Mucosa of stomach (tissue), 1 donor: ENCODE results near the gene RNF7.
"Not testable (repeated sequence)": the region's sequence is repeated elsewhere in the genome, so short reads cannot be mapped to it uniquely, and the experiment has no call there.

ENCODE experiments used
- H3K27me3 ChIP-seq: one replicate; pipeline ENCODE4 v1.7.0; 2013; ENCODE audit warnings: mild to moderate bottlenecking, low read length; ENCODE audit not compliant: control insufficient read depth, insufficient read depth
- H3K36me3 ChIP-seq: one replicate; pipeline ENCODE4 v1.7.0; 2013; ENCODE audit warnings: low read length; ENCODE audit not compliant: control insufficient read depth, insufficient read depth
- H3K4me1 ChIP-seq: one replicate; pipeline ENCODE4 v1.7.0; 2013; ENCODE audit warnings: mild to moderate bottlenecking, low read length; ENCODE audit not compliant: control insufficient read depth, insufficient read depth
- H3K4me3 ChIP-seq: one replicate; pipeline ENCODE4 v1.7.0; 2013; ENCODE audit warnings: low read length
- H3K9ac ChIP-seq: one replicate; pipeline ENCODE4 v1.7.0; 2013; ENCODE audit warnings: mild to moderate bottlenecking, low read length, moderate library complexity
- H3K9me3 ChIP-seq: one replicate; pipeline ENCODE4 v1.7.0; 2013; ENCODE audit warnings: mild to moderate bottlenecking, low read length, moderate library complexity; ENCODE audit not compliant: control insufficient read depth
- donor health status: Pancreatic carcinoma.

RNF7 gene

DNA sequence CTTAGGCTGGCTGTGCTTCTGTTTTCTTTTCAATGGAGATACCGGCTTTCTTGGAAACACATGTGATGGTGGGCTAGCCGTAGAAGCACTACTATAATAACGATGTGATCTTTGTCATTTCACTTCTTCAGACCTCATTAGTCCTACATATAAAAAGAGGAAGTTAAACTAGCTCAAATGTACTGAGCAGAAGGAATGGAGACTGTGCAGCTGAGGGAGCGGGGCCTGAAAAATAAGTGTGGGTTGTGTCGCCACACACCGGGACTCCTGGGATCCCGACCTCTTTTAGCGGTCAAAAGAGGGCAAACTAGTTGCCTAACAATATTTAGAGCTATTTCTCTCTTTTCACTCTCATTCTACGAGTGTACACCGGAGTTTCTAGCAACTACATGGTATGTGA, 1.0 kb upstream of the RNF7 start:
- Histone ChIP-seq H3K4me1 (peaks cover 3% of the 10 kb centered on the region), H3K9me3 (no peaks in the 10 kb centered on the region), H3K9ac (no peak overlapping the region), H3K4me3 (no peak overlapping the region), H3K36me3 (no peaks in the 10 kb centered on the region), H3K27me3 (no peaks in the 10 kb centered on the region)

DNA sequence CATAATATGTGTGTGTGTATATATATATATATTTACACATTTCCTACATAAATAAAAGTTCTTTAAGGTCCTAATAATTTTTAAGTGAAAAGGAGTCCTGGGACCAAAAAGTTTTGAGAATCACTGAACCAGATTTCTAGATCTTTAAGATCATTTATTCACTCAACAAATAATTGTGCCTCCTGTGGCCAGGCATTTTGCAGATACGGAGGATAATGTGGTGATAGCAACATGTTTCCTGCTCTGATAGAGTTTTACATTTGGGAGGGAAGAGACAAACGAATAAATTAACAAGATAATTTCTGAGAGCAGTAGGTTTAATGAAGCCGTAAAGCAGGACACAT, 448 bp upstream of the RNF7 start:
- Histone ChIP-seq H3K27me3 (no peaks in the 10 kb centered on the region), H3K9me3 (no peaks in the 10 kb centered on the region), H3K36me3 (no peaks in the 10 kb centered on the region), H3K4me3 (no peak overlapping the region), H3K9ac (peak overlapping the region; percentile 60), H3K4me1 (peaks cover 3% of the 10 kb centered on the region)

DNA sequence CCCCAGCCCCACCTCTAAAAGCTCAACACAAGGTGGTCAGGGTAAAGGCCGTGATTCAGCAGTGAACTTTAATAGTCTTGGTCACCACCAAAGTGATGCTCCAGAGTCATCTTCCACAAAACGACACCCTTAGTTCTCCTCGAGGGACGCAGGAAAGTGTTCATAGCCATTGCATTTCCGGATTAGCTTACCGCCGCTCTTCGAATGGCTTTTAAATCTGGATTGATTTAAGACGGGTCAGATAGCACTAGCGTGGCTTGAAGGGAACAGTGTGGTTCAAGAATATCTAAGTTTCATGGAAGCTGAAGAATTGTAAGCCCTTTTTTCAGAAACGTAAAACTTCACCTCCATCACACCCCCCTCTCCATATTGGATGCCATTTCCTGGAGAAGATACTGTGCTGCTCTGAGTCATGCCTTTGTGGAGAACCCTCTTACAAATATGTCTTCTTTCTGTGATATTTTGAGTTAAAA, 829 bp downstream of the RNF7 start:
- peaks cover 3% of the 10 kb centered on the region for H3K4me1 ChIP-seq
- no peaks in the 10 kb centered on the region for H3K9me3 ChIP-seq
- H3K4me3 ChIP-seq, result peak overlapping the region; percentile 99
- peak overlapping the region; percentile 99 for H3K9ac ChIP-seq
- H3K36me3 ChIP-seq, result no peaks in the 10 kb centered on the region
- no peaks in the 10 kb centered on the region for H3K27me3 ChIP-seq

DNA sequence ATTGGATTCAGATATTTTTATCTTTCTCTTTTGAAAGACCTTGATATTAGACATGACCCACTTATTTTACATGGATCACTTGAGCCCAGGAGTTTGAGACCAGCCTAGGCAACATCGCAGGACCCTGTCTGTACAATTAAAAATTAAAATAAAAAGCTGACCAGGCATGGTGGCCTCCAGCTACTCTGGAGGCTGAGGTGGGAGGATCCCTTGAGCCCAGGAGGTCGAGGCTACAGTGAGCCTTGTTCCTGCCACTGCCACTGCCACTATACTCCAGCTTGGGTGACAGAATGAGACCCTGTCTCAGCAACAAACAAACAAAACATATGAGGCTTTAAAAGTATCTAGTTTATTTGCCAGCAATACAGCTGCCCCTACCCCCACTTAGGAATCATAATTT, 1.6 kb downstream of the RNF7 start:
- no peak overlapping the region for H3K4me3 ChIP-seq
- H3K4me1 ChIP-seq, result peaks cover 3% of the 10 kb centered on the region
- H3K36me3 ChIP-seq, result no peaks in the 10 kb centered on the region
- H3K27me3 ChIP-seq, result no peaks in the 10 kb centered on the region
- no peaks in the 10 kb centered on the region for H3K9me3 ChIP-seq
- H3K9ac ChIP-seq, result peak overlapping the region; percentile 99

DNA sequence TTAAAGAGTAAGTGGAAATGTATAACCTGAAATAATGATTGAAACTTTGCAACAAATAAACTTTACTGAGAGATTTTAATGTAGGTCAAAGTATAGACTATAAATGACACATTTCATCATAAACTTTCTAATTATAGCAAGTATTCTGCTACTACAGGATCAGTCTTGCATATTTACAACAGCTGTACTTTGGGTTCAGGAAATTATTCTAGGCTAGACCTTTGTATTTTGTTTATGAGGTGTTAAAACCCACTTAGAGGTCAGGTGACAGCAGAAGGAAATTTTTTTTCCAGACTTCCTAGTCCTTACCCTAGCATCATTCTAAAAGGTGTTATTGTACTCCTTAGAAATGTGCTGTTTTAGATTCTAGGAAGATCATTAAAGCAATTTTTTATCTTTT, 2.3 kb downstream of the RNF7 start:
- Histone ChIP-seq H3K9ac (no peak overlapping the region), H3K36me3 (no peaks in the 10 kb centered on the region), H3K4me3 (no peak overlapping the region), H3K27me3 (no peaks in the 10 kb centered on the region), H3K4me1 (peaks cover 3% of the 10 kb centered on the region), H3K9me3 (no peaks in the 10 kb centered on the region)

DNA sequence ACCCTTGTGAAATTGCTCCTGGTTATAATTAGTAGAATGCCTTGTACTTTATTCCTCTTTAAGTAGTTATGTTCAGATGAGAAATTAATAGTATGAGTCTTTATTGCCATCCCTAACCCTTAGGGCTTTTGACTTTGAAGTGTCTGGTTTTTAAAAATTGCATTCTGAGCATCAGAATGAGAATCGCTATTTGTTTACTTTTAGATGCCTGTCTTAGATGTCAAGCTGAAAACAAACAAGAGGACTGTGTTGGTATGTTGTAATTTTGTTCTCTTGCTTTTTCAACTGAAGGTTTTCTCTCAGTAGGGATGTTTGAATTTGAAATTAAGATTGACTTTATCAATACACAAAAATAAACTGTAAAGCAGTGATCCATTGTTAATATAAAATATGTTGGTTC, 5.2 kb downstream of the RNF7 start:
- Histone ChIP-seq H3K9me3 (no peaks in the 10 kb centered on the region), H3K4me1 (peaks cover 3% of the 10 kb centered on the region), H3K9ac (no peak overlapping the region), H3K4me3 (no peak overlapping the region), H3K36me3 (no peaks in the 10 kb centered on the region), H3K27me3 (no peaks in the 10 kb centered on the region)

DNA sequence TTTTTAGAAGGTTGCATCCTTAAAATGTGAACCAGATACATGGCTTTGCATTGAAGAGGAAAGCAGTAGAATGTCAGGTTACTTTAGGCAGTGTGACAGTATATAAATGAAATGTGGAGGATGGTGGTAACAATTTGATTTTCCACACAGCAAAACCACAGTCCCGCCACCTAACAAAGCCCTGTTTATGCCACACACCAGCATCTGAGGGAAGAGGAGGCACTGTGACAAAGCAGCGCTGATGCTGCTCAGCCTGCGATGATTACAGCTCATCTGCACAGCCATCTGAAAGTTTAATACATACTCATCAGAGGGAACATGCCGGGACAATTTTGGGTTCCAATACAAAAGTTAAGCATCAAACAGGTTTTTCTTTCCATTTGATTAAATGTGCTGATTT, 8.9 kb downstream of the RNF7 start:
- Histone ChIP-seq H3K9me3 (no peaks in the 10 kb centered on the region), H3K27me3 (no peaks in the 10 kb centered on the region), H3K4me1 (no peaks in the 10 kb centered on the region), H3K9ac (no peak overlapping the region), H3K36me3 (no peaks in the 10 kb centered on the region), H3K4me3 (no peak overlapping the region)

DNA sequence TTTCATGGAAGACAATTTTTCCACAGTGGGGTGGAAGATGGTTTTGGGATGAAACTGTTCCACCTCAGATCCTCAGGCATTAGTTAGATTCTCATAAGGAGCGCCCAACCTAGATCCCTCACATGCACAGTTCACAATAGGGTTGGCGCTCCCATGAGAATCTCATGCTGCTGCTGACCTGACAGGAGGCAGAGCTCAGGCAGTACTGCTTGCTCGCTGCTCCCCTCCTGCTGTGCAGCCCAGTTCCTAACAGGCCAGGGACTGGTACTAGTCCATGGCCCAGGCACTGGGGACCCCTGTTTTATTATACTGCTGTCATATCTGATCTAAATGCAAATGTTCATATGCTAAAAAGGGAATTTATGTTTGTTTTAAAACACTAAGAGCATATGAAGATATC, 15.3 kb downstream of the RNF7 start:
- H3K27me3 ChIP-seq, result no peaks in the 10 kb centered on the region
- no peaks in the 10 kb centered on the region for H3K36me3 ChIP-seq
- H3K9me3 ChIP-seq, result no peaks in the 10 kb centered on the region
- H3K4me1 ChIP-seq, result no peaks in the 10 kb centered on the region
- no peak overlapping the region for H3K4me3 ChIP-seq
- no peak overlapping the region for H3K9ac ChIP-seq

DNA sequence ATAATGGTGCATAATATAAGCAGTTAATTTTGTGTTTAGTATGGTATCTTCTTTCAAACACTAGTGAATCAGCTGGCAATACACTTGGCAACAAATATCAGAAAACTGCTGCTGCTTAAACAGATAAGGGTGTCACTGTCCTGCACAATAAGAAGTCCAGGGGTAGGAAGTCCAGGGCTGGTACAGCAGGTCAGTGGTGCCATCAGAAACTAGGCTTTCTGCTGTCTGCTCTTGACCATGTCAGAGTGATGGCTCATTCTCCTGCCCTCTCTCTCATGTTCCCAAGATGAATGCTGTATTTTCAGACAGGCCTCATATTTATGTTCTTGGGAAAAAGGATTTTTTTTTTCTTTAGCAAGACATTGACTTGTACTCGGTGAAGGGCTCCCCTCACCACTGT, 15.9 kb downstream of the RNF7 start:
- Histone ChIP-seq H3K4me3 (no peak overlapping the region), H3K4me1 (no peaks in the 10 kb centered on the region), H3K9me3 (no peaks in the 10 kb centered on the region), H3K9ac (no peak overlapping the region), H3K36me3 (no peaks in the 10 kb centered on the region), H3K27me3 (no peaks in the 10 kb centered on the region)

DNA sequence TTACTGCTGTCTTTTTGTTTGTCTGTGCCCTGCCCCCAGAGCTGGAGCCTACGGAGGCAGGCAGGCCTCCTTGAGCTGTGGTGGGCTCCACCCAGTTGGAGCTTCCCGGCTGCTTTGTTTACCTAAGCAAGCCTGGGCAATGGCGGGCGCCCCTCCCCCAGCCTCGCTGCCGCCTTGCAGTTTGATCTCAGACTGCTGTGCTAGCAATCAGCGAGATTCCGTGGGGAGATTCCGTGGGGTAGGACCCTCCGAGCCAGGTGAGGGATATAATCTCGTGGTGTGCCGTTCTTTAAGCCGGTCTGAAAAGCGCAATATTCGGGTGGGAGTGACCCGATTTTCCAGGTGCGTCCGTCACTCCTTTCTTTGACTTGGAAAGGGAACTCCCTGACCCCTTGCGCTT, 24.5 kb downstream of the RNF7 start:
- not testable (repeated sequence) for H3K27me3 ChIP-seq, H3K9ac ChIP-seq, H3K36me3 ChIP-seq, H3K9me3 ChIP-seq, H3K4me1 ChIP-seq, H3K4me3 ChIP-seq

DNA sequence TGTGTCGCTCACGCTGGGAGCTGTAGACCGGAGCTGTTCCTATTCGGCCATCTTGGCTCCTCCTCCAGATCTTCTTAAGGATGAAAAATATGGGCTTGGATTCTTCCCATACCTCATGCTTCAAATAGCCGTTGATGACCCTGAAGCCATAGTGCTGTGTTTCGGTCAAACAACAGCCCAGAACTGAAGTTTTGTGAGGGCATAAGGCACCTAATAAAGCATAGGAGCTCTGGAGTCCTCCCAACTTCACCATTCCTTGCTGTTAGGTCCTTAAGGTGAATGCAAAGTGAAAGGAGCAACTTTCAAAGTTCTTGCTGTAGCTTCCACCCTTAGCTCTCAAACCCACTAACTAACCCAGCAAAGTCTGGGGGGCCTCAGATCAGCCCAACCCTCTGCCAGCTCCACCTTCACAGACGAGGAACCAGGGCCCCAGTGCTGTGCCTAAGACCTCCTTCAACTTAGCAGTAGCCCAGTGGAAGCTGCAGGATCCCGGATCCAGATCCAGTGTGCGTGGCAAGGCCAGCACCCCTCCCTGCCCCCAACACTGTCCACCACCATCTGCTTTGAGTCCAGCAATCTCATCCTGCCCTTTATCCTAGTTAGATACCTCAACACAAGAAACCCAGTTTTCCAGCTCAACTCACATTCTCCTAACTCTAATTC, 25.1 kb downstream of the RNF7 start, which contains the start of gene GRK7:
TSS of gene GRK7 (plus strand) at position 321 of the 663 bp plus-strand sequence. CDS start 14,877 bp downstream, outside the sequence.
- Histone ChIP-seq H3K4me1 (no peaks in the 10 kb centered on the region), H3K9me3 (no peaks in the 10 kb centered on the region), H3K36me3 (no peaks in the 10 kb centered on the region), H3K9ac (no peak within 1 kb of the TSS), H3K27me3 (no peaks in the 10 kb centered on the region), H3K4me3 (no peak within 1 kb of the TSS)

DNA sequence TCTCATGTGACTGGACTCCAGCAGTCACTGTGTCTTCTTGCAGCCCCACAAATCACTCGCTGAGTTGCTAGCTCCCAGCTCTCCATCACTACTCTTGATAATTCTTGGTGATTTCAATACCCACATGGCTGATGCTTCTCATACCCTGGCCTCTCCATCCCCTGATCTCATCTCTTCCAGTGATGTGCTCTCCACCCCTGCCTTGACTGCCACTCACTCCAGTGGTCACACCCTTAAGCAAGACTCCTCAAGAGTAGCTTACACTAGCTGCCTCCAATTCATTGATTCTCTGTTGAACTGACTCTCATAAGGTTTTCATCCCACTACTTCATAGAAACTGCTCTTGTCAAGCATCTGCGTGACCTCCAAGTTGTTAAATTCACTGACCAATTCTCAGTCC, 25.9 kb downstream of the RNF7 start:
- Histone ChIP-seq H3K4me3 (no peak overlapping the region), H3K9me3 (no peaks in the 10 kb centered on the region), H3K36me3 (no peaks in the 10 kb centered on the region), H3K4me1 (no peaks in the 10 kb centered on the region), H3K27me3 (no peaks in the 10 kb centered on the region), H3K9ac (no peak overlapping the region)

DNA sequence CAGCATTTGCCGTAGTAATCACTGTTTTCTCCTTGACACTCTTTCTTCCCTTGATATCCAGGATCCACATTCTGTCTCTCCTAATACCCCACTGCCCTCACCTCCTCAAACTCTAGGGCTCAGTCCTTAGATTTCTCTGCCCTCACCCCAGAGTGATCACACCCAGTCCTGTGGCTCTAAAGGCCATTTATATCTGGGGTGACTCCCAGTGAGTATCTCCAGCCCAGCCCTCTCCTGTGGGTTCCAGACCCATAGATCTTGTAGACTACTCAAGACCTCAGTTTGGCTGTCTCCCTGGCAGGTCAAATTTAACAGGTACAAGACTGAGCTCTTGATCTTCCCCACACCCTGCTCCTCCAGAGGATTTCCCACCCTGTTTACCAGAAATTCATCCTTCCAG, 26.4 kb downstream of the RNF7 start:
- H3K4me3 ChIP-seq, result no peak overlapping the region
- H3K36me3 ChIP-seq, result no peaks in the 10 kb centered on the region
- H3K4me1 ChIP-seq, result no peaks in the 10 kb centered on the region
- H3K9me3 ChIP-seq, result no peaks in the 10 kb centered on the region
- no peaks in the 10 kb centered on the region for H3K27me3 ChIP-seq
- H3K9ac ChIP-seq, result no peak overlapping the region
